Measurements from ENCODE around the gene IFNA7. TPM values are rescaled to one million over a fixed set of nuclear protein-coding genes. Genes with fewer than 3 reads are reported as not detected.

Gene IFNA7
- total RNA-seq, 1 experiment from 2014 or later = not detected

- intact Hi-C loops (cut with micrococcal nuclease; ENCODE audit: unreplicated experiment) = no loop called here
- Histone ChIP-seq H3K27ac (ENCODE audit: low read depth, low read length, poor library complexity, severe bottlenecking) (no peak overlapping the region), H3K9me3 (ENCODE audit: low read depth, low read length, poor library complexity, severe bottlenecking) (no peaks in the 10 kb centered on the region), H3K27me3 (replicated peaks; ENCODE audit: insufficient read depth, low read depth, low read length, poor library complexity) (no peaks in the 10 kb centered on the region), H3K4me3 (ENCODE audit: low read depth, low read length, poor library complexity, severe bottlenecking) (no peak overlapping the region), H3K4me1 (ENCODE audit: insufficient read depth, low read length, poor library complexity, severe bottlenecking) (no peaks in the 10 kb centered on the region), H3K36me3 (ENCODE audit: insufficient read depth, low read length, poor library complexity, severe bottlenecking) (no peaks in the 10 kb centered on the region)
- no peak for DNase-seq (ENCODE audit: low spot score)
- BruUV-seq (replicated peaks) = no TSS peak
- POLR2A ChIA-PET (ENCODE audit: low non-redundant PET) = no interaction called here
- CTCF ChIA-PET = no interaction called here
- TF ChIP-seq CTCF (conservative IDR thresholded peaks at IDR 0.05; ENCODE audit: low read depth, low read length) (no peak), EZH2 (IDR thresholded peaks at IDR 0.05; ENCODE audit: borderline replicate concordance, low read depth, low read length, poor library complexity, severe bottlenecking) (no peak)
Observed at GRCh38 chr9:21165516-21165915, 36.5 kb downstream of the IFNA7 start.

- DNase-seq (ENCODE audit: low spot score) = peak; percentile 52
- no peak for TF ChIP-seq EZH2 (IDR thresholded peaks at IDR 0.05; ENCODE audit: borderline replicate concordance, low read depth, low read length, poor library complexity, severe bottlenecking)
- TF ChIP-seq CTCF (conservative IDR thresholded peaks at IDR 0.05; ENCODE audit: low read depth, low read length) = no peak
- Histone ChIP-seq H3K27ac (ENCODE audit: low read depth, low read length, poor library complexity, severe bottlenecking) (no peak overlapping the region), H3K4me1 (ENCODE audit: insufficient read depth, low read length, poor library complexity, severe bottlenecking) (no peaks in the 10 kb centered on the region), H3K36me3 (ENCODE audit: insufficient read depth, low read length, poor library complexity, severe bottlenecking) (no peaks in the 10 kb centered on the region), H3K4me3 (ENCODE audit: low read depth, low read length, poor library complexity, severe bottlenecking) (no peak overlapping the region), H3K27me3 (replicated peaks; ENCODE audit: insufficient read depth, low read depth, low read length, poor library complexity) (no peaks in the 10 kb centered on the region), H3K9me3 (ENCODE audit: low read depth, low read length, poor library complexity, severe bottlenecking) (no peaks in the 10 kb centered on the region)
- POLR2A ChIA-PET (ENCODE audit: low non-redundant PET) = no interaction called here
- BruUV-seq (replicated peaks) = no TSS peak
- CTCF ChIA-PET = no interaction called here
- intact Hi-C loops (cut with micrococcal nuclease; ENCODE audit: unreplicated experiment) = no loop called here
Observed at GRCh38 chr9:21160178-21160577, 41.8 kb downstream of the IFNA7 start.

GRCh38 chr9:21155501-21155900, 46.5 kb downstream of the IFNA7 start:
- H3K4me3 ChIP-seq (ENCODE audit: low read depth, low read length, poor library complexity, severe bottlenecking) = no peak overlapping the region
- peaks cover 5% of the 10 kb centered on the region for H3K4me1 ChIP-seq (ENCODE audit: insufficient read depth, low read length, poor library complexity, severe bottlenecking)
- ChIA-PET POLR2A (ENCODE audit: low non-redundant PET) (no interaction called here), CTCF (interaction anchor here (0.7 kb wide), 1 partner anchor 138 kb away, joined by 5 read pairs; no protein-coding TSS in a partner anchor)
- no peak overlapping the region for H3K27ac ChIP-seq (ENCODE audit: low read depth, low read length, poor library complexity, severe bottlenecking)
- no peak for DNase-seq (ENCODE audit: low spot score)
- BruUV-seq (replicated peaks) = no TSS peak
- intact Hi-C loops (cut with micrococcal nuclease; ENCODE audit: unreplicated experiment) = no loop called here
- no peaks in the 10 kb centered on the region for H3K36me3 ChIP-seq (ENCODE audit: insufficient read depth, low read length, poor library complexity, severe bottlenecking)
- no peaks in the 10 kb centered on the region for H3K9me3 ChIP-seq (ENCODE audit: low read depth, low read length, poor library complexity, severe bottlenecking)
- H3K27me3 ChIP-seq (replicated peaks; ENCODE audit: insufficient read depth, low read depth, low read length, poor library complexity) = no peaks in the 10 kb centered on the region
- TF ChIP-seq CTCF (conservative IDR thresholded peaks at IDR 0.05; ENCODE audit: low read depth, low read length) (no peak), EZH2 (IDR thresholded peaks at IDR 0.05; ENCODE audit: borderline replicate concordance, low read depth, low read length, poor library complexity, severe bottlenecking) (no peak)

Data from A673 (cell line).